Sigmoid colon (tissue), 7 donors: ENCODE results near the gene VPS26A. TPM values are rescaled to one million over a fixed set of nuclear protein-coding genes. Genes with fewer than 3 reads are reported as not detected.

Experiments
- DNase-seq: peaks from one replicate; pipeline ENCODE4 v3.0.0-alpha.2; 2019
- H3K27ac ChIP-seq, 4 donors: fragments of 200-600 bp; sonication (generic); one replicate each; pipeline ENCODE4 v1.5.1; 2016 to 2019; ENCODE audit warnings: mild to moderate bottlenecking in 1 of 4
- H3K27me3 ChIP-seq, 3 donors: fragments of 200-600 bp; sonication (generic); one replicate each; pipeline ENCODE4 v1.5.1; 2019; ENCODE audit warnings: mild to moderate bottlenecking in 1 of 3
- H3K36me3 ChIP-seq, 4 donors: fragments of 200-600 bp; sonication (generic); one replicate each; pipeline ENCODE4 v1.5.1; 2016 to 2019
- H3K4me1 ChIP-seq, 4 donors: fragments of 200-600 bp; sonication (generic); one replicate each; pipeline ENCODE4 v1.5.1; 2017 to 2019
- H3K4me3 ChIP-seq, 4 donors: fragments of 200-600 bp; sonication (generic); one replicate each; pipeline ENCODE4 v1.5.1; 2017 to 2019; ENCODE audit warnings: mild to moderate bottlenecking in 2 of 4, moderate library complexity in 1 of 4
- H3K9me3 ChIP-seq, 4 donors: fragments of 200-600 bp in 3 of 4; sonication (generic) in 3 of 4; one replicate each; pipeline versions ENCODE4 v1.5.1 to v1.6.1; 2013 to 2019
- CTCF ChIP-seq, 4 experiments: fragments of 450-650 bp in 3 of 4; fragments of 200-600 bp in 1 of 4; IDR thresholded peaks; one replicate each; pipeline ENCODE4 v1.5.1; 2016 to 2019; ENCODE audit warnings: antibody characterized with exemption in 4 of 4, mild to moderate bottlenecking in 3 of 4, moderate library complexity in 2 of 4
- EP300 ChIP-seq, 4 donors: sonication (generic); formaldehyde crosslinking; IDR thresholded peaks; one replicate each; pipeline ENCODE4 v1.6.1; 2017; ENCODE audit warnings: antibody characterized with exemption in 4 of 4
- POLR2A ChIP-seq, 2 donors: fragments of 450-650 bp; IDR thresholded peaks; one replicate each; pipeline ENCODE4 v1.6.1; 2016; ENCODE audit warnings: antibody characterized with exemption in 2 of 2, mild to moderate bottlenecking in 2 of 2, moderate library complexity in 2 of 2
- POLR2AphosphoS5 ChIP-seq, 4 donors: sonication (generic); formaldehyde crosslinking; IDR thresholded peaks; one replicate each; pipeline ENCODE4 v1.6.1; 2017; ENCODE audit warnings: antibody characterized with exemption in 4 of 4
- WGBS, 2 donors: extraction: QIAGEN DNeasy Blood & Tissue Kit; methylation state at CpG; one replicate each; pipeline ENCODE4 v1.1.7; 2013; 5-methylcytosine and 5-hydroxymethylcytosine counted together
- intact Hi-C: fragments of 100-400 bp; cut with DNase I; formaldehyde crosslinking; loops from one replicate; pipeline ENCODE4 v1.15.1; 2023
- polyA plus RNA-seq, 3 donors: library from polyadenylated mRNA; stranded (reverse); fragments of 200-250 nt; gene quantifications; one replicate each; pipeline ENCODE4 v1.2.3, GENCODE V29; 2013
- total RNA-seq, 4 donors: library from RNA; depleted of rRNA; stranded (reverse); fragments of >200 nt; gene quantifications; one replicate each; pipeline ENCODE4 v1.1.0, GENCODE V29; 2016
- donor health status: healthy with polysubstance abuse.
- donor health status: Bipolar disorder and iron deficiency.
- donor health status: healthy.

Gene VPS26A
- total and polyA plus RNA-seq, 7 donors: 35.7 to 73.1 (median 51.1) TPM

GRCh38 chr10:69211104-69211503 is 87.1 kb downstream of the VPS26A start:
- Histone ChIP-seq H3K4me1 (no peaks in the 10 kb centered on the region), H3K27ac (no peak overlapping the region), H3K4me3 (no peak overlapping the region), H3K36me3 (peaks cover 9 to 32% (median 20%) of the 10 kb centered on the region in 4 donors), H3K9me3 (no peaks in the 10 kb centered on the region), H3K27me3 (no peaks in the 10 kb centered on the region)
- 57 to 83% methylated on average over 2 of the region's 2 CpGs for WGBS, 2 donors
- DNase-seq: no peak
- intact Hi-C loops: no loop called here
- TF ChIP-seq POLR2AphosphoS5 (IDR thresholded peaks at IDR 0.05): no peak
- TF ChIP-seq EP300 (IDR thresholded peaks at IDR 0.05): no peak
- TF ChIP-seq CTCF (IDR thresholded peaks at IDR 0.05): no peak
- TF ChIP-seq POLR2A (IDR thresholded peaks at IDR 0.05): no peak

- Histone ChIP-seq H3K27me3 (no peaks in the 10 kb centered on the region), H3K4me3 (no peak overlapping the region), H3K36me3 (peaks cover 9 to 28% (median 17%) of the 10 kb centered on the region in 4 donors), H3K9me3 (no peaks in the 10 kb centered on the region), H3K4me1 (no peaks in the 10 kb centered on the region), H3K27ac (no peak overlapping the region)
- no peak for DNase-seq
- TF ChIP-seq POLR2AphosphoS5 (IDR thresholded peaks at IDR 0.05) (no peak), EP300 (IDR thresholded peaks at IDR 0.05) (no peak), CTCF (IDR thresholded peaks at IDR 0.05) (no peak), POLR2A (IDR thresholded peaks at IDR 0.05) (no peak)
- WGBS, 2 donors: 91 to 93% methylated on average over 3 of the region's 3 CpGs
- intact Hi-C loops: no loop called here
Measured at GRCh38 chr10:69211524-69211923, 87.5 kb downstream of the VPS26A start.

GRCh38 chr10:69213591-69214311 is 89.8 kb downstream of the VPS26A start:
- peaks cover 0 to 6% (median 1%) of the 10 kb centered on the region in 4 donors for H3K36me3 ChIP-seq
- H3K27me3 ChIP-seq: peaks cover 0 to 8% (median 0%) of the 10 kb centered on the region in 3 donors
- H3K4me3 ChIP-seq: no peak overlapping the region
- intact Hi-C loops: no loop called here
- WGBS, 2 donors: 58 to 59% methylated on average over 5 of the region's 5 CpGs
- DNase-seq: no peak
- TF ChIP-seq POLR2A (IDR thresholded peaks at IDR 0.05) (no peak), EP300 (IDR thresholded peaks at IDR 0.05) (no peak), CTCF (IDR thresholded peaks at IDR 0.05) (no peak), POLR2AphosphoS5 (IDR thresholded peaks at IDR 0.05) (no peak)
- H3K4me1 ChIP-seq: no peaks in the 10 kb centered on the region
- no peaks in the 10 kb centered on the region for H3K9me3 ChIP-seq
- H3K27ac ChIP-seq: no peak overlapping the region

- no peak for DNase-seq
- H3K9me3 ChIP-seq: no peaks in the 10 kb centered on the region
- no peak overlapping the region for H3K27ac ChIP-seq
- intact Hi-C loops: no loop called here
- H3K27me3 ChIP-seq: peaks cover 0 to 9% (median 0%) of the 10 kb centered on the region in 3 donors
- WGBS, 2 donors: 84 to 93% methylated on average over 6 of the region's 6 CpGs
- H3K36me3 ChIP-seq: no peaks in the 10 kb centered on the region
- H3K4me3 ChIP-seq: no peak overlapping the region
- no peak for TF ChIP-seq POLR2A (IDR thresholded peaks at IDR 0.05)
- peak in 1 of 4 donors; percentile 8 for TF ChIP-seq POLR2AphosphoS5 (IDR thresholded peaks at IDR 0.05)
- H3K4me1 ChIP-seq: no peaks in the 10 kb centered on the region
Measured at GRCh38 chr10:69214666-69215131, 90.7 kb downstream of the VPS26A start.

- Histone ChIP-seq H3K9me3 (no peaks in the 10 kb centered on the region), H3K27ac (no peak overlapping the region), H3K4me3 (no peak overlapping the region), H3K4me1 (no peaks in the 10 kb centered on the region), H3K36me3 (no peaks in the 10 kb centered on the region), H3K27me3 (peaks cover 0 to 9% (median 0%) of the 10 kb centered on the region in 3 donors)
- intact Hi-C loops: no loop called here
- no peak for DNase-seq
- TF ChIP-seq EP300 (IDR thresholded peaks at IDR 0.05) (no peak), POLR2AphosphoS5 (IDR thresholded peaks at IDR 0.05) (no peak), CTCF (IDR thresholded peaks at IDR 0.05) (no peak), POLR2A (IDR thresholded peaks at IDR 0.05) (no peak)
- 35 to 45% methylated on average over 10 of the region's 10 CpGs for WGBS, 2 donors
Measured at GRCh38 chr10:69215405-69216171, 91.6 kb downstream of the VPS26A start.
